ENCODE measurements around the gene RBM15B. TPM values are rescaled to one million over a fixed set of nuclear protein-coding genes. Genes with fewer than 3 reads are reported as not detected.

Gene RBM15B
- total RNA-seq, 1 experiment from 2014 or later, result 30.9 TPM

- ChIA-PET CTCF (no interaction called here), POLR2A (no interaction called here)
- no peak overlapping the region for H3K27ac ChIP-seq (ENCODE audit: low read length)
- no peaks in the 10 kb centered on the region for H3K27me3 ChIP-seq (ENCODE audit: control insufficient read depth, insufficient read depth, low read length)
- no peak for TF ChIP-seq POLR2AphosphoS5 (IDR thresholded peaks at IDR 0.05; ENCODE audit: low read depth, low read length)
- no peak for TF ChIP-seq SIN3A (IDR thresholded peaks at IDR 0.05; ENCODE audit: borderline replicate concordance, insufficient read depth, low read depth, low read length)
- TF ChIP-seq TCF7L2 (IDR thresholded peaks at IDR 0.05; ENCODE audit: low read depth, low read length), result no peak
- no peak for TF ChIP-seq CTCF (IDR thresholded peaks at IDR 0.05)
- TF ChIP-seq REST (IDR thresholded peaks at IDR 0.05; ENCODE audit: insufficient read depth in 1 of 2, low read depth in 2 of 2, low read length in 1 of 2), result no peak
- no peak for ATAC-seq
- BruUV-seq (replicated peaks), result no TSS peak
- DNase-seq (ENCODE audit: low read depth, low spot score), result no peak
- H3K4me3 ChIP-seq (ENCODE audit: low read depth in 2 of 2, low read length in 2 of 2), result no peak overlapping the region
- in situ Hi-C loops (cut with HindIII; ENCODE audit: low pct_unique_long_range_greater_than_20kb, low sequenced_read_pairs), result no loop called here
- no peaks in the 10 kb centered on the region for H3K9me3 ChIP-seq (ENCODE audit: control insufficient read depth, insufficient read depth, low read depth, low read length)
- H3K4me1 ChIP-seq (ENCODE audit: control insufficient read depth, insufficient read depth, low read length), result no peaks in the 10 kb centered on the region
- intact Hi-C loops (cut with micrococcal nuclease; ENCODE audit: unreplicated experiment), result no loop called here
- no peaks in the 10 kb centered on the region for H3K36me3 ChIP-seq (ENCODE audit: control insufficient read depth, insufficient read depth, low read length)
Observed at GRCh38 chr3:51353131-51353530, 38.0 kb upstream of the RBM15B start.

GRCh38 chr3:51353691-51354090 lies 37.4 kb upstream of the RBM15B start:
- in situ Hi-C loops (cut with HindIII; ENCODE audit: low pct_unique_long_range_greater_than_20kb, low sequenced_read_pairs) (no loop called here), intact Hi-C loops (cut with micrococcal nuclease; ENCODE audit: unreplicated experiment) (no loop called here)
- H3K4me3 ChIP-seq (ENCODE audit: low read depth in 2 of 2, low read length in 2 of 2), result no peak overlapping the region
- no peak overlapping the region for H3K27ac ChIP-seq (ENCODE audit: low read length)
- no peaks in the 10 kb centered on the region for H3K4me1 ChIP-seq (ENCODE audit: control insufficient read depth, insufficient read depth, low read length)
- TF ChIP-seq SIN3A (IDR thresholded peaks at IDR 0.05; ENCODE audit: borderline replicate concordance, insufficient read depth, low read depth, low read length) (no peak), REST (IDR thresholded peaks at IDR 0.05; ENCODE audit: insufficient read depth in 1 of 2, low read depth in 2 of 2, low read length in 1 of 2) (no peak), CTCF (IDR thresholded peaks at IDR 0.05) (no peak), POLR2AphosphoS5 (IDR thresholded peaks at IDR 0.05; ENCODE audit: low read depth, low read length) (no peak), TCF7L2 (IDR thresholded peaks at IDR 0.05; ENCODE audit: low read depth, low read length) (no peak)
- H3K36me3 ChIP-seq (ENCODE audit: control insufficient read depth, insufficient read depth, low read length), result no peaks in the 10 kb centered on the region
- no TSS peak for BruUV-seq (replicated peaks)
- no peak for ATAC-seq
- no peak for DNase-seq (ENCODE audit: low read depth, low spot score)
- no peaks in the 10 kb centered on the region for H3K27me3 ChIP-seq (ENCODE audit: control insufficient read depth, insufficient read depth, low read length)
- POLR2A ChIA-PET, result no interaction called here
- CTCF ChIA-PET, result no interaction called here
- H3K9me3 ChIP-seq (ENCODE audit: control insufficient read depth, insufficient read depth, low read depth, low read length), result no peaks in the 10 kb centered on the region

All from Panc1 (cell line).